Umbilical cord (tissue), 2 donors: ENCODE data around the gene FLOT2. TPM values are rescaled to one million over a fixed set of nuclear protein-coding genes. Genes with fewer than 3 reads are reported as not detected.
"Not testable (repeated sequence)": the region's sequence is repeated elsewhere in the genome, so short reads cannot be mapped to it uniquely, and the experiment has no call there.

Experiments
- DNase-seq: peaks from one replicate; pipeline ENCODE4 v3.0.0-alpha.2; 2015; ENCODE audit warnings: low spot score
- total RNA-seq: library from RNA; depleted of rRNA; stranded (reverse); fragments of >200 nt; gene quantifications from one replicate; pipeline ENCODE4 v1.2.3, GENCODE V29; 2014; ENCODE audit warnings: low replicate concordance; ENCODE audit not compliant: insufficient read depth

Gene FLOT2, protein sequence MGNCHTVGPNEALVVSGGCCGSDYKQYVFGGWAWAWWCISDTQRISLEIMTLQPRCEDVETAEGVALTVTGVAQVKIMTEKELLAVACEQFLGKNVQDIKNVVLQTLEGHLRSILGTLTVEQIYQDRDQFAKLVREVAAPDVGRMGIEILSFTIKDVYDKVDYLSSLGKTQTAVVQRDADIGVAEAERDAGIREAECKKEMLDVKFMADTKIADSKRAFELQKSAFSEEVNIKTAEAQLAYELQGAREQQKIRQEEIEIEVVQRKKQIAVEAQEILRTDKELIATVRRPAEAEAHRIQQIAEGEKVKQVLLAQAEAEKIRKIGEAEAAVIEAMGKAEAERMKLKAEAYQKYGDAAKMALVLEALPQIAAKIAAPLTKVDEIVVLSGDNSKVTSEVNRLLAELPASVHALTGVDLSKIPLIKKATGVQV
- 18.8 TPM for total RNA-seq

DNA sequence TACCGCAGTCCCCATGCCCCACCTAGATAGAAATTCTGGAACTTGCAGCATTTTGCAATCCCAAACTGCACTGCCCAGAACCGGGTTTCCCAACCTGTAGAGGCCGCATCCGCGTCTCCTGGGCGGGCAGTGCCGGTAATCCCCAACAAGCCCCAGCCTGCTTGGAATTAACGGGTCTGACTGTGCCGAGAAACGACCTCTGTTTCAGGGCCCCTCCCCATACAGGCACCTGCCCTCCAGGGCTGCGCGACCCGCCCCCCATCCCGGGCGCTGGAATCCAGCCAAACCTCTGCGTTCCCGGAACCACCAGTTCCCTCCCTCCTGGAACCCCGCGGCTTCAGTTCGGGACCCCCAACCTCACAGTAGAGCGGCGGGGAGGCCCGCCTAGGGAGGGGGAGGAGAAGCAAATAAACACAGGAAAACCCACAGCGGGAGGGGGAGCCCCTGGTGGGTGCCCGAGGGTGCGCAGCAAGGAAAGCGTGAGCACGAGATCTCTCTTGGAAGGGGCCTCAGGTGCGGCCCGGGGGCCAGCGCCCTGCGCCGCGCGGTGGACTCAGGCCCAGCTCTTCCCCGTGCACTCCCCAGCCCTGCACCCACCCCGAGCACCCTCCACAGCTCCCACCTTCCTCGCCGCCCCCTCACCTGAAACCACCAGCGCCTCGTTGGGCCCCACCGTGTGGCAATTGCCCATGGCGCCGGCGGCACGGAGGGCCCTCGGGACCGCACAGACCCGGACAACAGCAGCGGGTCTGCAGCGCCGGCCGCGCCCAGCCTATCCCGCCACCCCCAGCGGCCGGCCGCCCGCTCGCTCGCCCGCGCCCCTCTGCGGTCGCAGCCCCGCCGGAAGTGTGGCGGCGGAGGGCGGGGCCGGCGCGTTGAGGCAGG is at the start of gene FLOT2:
TSS of gene FLOT2 (minus strand) at position 850 of the 885 bp plus-strand sequence. CDS start at position 691, 159 bp downstream.
- peak; percentile 76 for DNase-seq

GRCh38 chr17:28946239-28946638 is 48.7 kb upstream of the FLOT2 start:
- no peak for DNase-seq

DNA sequence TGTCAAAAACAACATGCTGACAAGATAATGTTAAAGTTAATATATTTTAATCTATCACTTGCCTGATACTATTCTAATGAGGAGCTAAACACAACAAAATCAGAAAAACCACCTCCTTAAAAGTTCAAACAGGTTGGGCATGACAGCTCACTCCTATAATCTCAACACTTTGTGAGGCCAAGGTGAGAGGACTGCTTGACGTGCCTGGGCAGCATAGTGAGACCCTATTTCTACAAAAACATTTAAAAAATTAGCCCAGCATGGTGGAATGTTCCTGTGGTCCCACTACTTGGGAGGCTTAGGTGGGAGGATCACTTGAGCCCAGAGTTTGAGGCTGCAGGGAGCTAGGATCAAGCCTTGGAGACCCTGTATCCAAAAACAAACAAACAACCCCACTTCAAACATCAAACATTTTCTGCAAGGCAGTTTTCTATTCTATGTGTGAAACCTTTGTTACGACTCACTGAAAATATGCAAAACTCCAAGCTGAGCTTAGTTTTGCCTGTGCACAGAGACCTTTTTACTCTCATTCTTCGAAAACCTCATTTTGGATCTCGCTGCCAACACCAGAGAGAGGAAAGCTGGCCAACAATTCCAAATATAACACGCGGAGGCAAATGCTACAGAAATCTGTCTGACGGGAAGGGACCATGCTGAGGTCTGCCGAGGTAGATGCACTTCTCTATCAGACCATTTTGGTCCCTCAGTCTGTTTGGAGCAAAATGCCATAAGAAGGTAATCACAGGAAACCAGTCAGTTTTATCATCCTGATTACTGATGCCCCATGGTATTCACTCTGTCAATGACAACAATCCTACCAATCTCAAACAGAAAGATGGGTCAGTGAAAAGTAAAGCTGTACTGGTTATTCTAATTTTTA is 47.6 kb upstream of the FLOT2 start:
- no peak for DNase-seq

- DNase-seq, result no peak
Measured at GRCh38 chr17:28944343-28944742, 46.8 kb upstream of the FLOT2 start.

- DNase-seq, result no peak
Measured at GRCh38 chr17:28942925-28943324, 45.4 kb upstream of the FLOT2 start.

DNA sequence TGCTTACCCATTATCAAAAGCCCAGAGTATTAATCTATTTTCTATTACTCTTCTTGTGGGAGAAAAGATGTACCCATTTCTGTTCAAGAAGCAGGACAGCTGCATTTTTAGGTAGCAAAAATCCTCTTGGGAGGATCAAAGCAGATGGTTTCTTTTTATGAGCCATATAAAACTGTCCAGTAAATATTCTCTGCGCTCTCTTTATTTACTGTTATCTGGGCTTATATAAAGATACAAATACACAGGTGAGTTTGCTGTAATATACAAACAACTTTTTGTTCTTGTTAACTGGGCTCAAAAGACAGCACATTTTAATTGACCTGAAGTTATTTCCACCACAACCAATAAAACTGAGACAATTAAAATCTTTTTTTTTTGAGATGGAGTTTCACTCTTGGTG is 43.7 kb upstream of the FLOT2 start:
- no peak for DNase-seq

DNA sequence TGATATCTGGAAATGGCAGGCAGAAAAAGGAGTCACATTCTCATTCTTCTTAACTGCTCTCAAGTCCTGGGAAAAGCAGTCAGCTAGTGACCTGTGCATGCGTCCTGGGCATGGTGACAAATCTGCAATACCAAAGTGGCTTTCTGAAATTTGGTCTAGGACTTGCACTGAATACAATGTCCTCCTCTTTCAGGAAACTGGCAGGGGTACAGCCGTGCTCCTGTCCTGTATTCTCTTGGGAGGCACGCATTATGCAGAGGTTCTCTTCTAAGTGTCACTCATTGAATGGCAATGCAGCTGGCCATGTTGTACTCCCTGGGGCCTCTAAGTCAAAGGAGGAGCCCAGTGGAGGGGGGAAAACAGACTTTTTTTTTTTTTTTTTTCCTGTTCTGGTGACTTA is 43.1 kb upstream of the FLOT2 start:
- DNase-seq, result no peak

GRCh38 chr17:28940142-28940541 is 42.6 kb upstream of the FLOT2 start:
- DNase-seq, result no peak

- DNase-seq, result no peak
Measured at GRCh38 chr17:28938552-28938951, 41.0 kb upstream of the FLOT2 start.

DNA sequence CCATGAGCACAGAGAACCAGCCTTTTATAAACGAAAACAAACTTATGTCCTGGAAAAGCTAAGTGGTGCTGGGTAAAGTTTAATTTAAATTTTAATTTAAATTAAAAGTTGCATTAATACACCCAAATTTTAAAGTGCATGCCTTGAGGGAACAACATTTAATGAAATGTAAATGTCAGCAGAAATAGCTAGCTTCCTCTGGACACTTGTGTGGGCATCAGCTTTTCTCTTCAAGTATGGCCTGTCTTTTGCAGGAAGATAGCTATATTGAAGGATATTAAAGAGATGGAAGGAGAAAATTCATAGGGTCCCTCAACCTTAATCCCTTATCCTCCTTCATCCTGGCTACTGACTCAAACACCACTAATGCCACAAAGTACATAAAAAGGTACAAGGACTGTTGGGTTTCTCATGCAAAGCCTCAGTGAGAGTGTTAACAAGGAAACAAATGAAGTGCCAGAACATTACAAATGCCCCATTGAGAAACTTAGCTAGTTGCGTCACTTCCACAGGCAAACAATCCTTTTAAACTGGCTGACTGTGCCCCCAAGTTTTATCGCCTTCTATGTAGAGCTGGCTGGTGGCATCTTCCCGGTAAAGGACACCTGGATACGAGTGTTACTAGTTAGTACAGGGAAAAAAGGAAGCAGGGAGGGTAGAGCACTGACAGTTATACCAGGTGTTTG is 39.7 kb upstream of the FLOT2 start:
- no peak for DNase-seq

GRCh38 chr17:28935744-28936460 is 38.4 kb upstream of the FLOT2 start:
- no peak for DNase-seq

DNA sequence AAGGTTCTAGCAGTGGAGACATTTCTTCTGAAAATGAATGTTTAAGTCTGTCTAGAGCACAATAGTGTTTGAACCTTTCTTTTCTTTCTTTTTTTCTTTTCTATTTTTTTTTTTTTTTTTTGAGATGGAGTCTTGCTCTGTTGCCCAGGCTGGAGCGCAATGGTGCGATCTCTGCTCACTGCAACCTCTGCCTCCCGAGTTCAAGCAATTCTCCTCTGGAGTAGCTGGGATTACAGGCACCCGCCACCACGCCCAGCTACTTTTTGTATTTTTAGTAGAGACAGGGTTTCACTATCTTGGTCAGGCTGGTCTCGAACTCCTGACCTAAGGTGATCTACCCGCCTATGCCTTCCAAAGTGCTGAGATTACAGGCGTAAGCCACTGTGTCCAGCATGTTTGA is 37.0 kb upstream of the FLOT2 start:
- not testable (repeated sequence) for DNase-seq

DNA sequence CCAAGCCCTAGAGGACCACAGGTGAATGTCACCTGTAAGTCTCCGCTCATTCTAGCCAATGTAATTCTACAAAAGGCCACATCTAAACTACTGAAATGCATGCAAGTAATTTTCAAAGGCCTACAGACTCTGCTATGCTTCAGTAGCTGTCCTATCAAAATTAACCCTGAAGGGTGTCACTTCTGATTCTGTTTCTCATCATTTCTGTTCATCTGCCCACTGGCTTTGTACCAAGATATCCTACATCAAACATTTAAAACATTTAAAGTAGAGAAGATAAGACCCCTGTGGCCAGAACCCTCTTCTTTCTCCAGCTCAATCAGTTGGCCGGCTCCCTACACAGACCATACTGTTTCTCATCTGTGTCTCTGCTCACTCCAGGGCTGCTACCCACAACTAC is 32.3 kb upstream of the FLOT2 start:
- DNase-seq, result no peak

GRCh38 chr17:28928061-28928460 is 30.5 kb upstream of the FLOT2 start:
- DNase-seq, result no peak

DNA sequence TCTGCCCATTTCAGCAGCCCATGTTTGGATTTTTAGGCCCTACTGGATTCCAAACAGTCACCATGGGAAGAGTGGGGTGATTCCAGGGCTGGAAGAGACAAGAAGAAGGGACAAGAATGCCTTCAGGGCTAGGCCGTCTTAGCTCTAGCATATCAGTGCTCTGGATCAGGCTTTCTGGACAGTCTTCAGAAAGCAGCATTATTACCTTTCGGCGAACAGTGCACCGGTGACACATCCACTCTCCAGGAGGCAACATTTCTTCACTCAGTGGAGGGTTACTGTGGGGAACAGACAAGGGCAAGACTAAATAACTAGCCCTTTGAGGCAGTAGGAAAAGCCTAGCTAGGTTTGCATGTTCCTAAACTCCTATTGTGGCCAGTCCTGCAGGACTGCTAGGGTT is 29.3 kb upstream of the FLOT2 start:
- DNase-seq, result no peak

DNA sequence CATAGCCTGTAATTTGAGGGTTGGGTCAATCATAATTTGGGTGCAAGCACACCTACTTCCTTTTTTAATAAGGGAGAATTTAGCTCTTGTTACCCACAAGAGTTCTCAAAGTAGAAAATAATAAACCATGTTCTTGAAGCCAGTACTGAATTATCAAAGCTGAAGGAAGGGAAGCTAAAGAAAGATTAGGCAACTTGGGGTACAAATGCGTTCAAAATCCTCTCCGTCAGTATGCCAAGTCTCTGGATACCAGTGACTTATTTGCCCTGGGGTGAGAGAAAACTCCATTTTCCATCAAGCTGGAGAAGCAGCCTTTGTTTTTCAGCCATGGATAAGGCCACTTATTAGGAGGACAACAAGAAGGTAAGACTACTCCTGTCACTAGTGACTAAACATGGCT is 28.8 kb upstream of the FLOT2 start:
- DNase-seq, result no peak

DNA sequence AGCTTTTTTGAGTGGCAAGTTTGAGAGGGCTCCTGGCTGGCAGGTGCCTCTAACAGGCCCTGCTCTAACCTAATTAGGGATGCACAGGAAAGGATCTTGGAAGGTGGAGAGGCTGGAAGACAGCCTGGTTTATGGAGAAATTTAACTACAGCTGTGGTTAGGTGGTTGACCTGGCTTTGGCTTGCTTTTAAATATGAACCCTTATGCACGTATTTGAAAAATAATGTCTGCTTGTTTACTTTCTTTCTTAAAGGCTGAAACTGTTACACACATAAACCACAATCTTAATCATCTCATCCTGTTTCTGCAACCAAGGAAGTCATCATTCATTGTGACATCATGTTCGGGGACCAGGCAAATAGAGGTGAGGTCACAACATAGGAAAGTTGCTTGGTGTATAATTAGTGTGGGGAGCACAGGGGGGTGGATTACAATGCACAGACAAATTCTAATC is 28.4 kb upstream of the FLOT2 start:
- no peak for DNase-seq

- DNase-seq, result peak; percentile 85
Measured at GRCh38 chr17:28920201-28920600, 22.7 kb upstream of the FLOT2 start.

DNA sequence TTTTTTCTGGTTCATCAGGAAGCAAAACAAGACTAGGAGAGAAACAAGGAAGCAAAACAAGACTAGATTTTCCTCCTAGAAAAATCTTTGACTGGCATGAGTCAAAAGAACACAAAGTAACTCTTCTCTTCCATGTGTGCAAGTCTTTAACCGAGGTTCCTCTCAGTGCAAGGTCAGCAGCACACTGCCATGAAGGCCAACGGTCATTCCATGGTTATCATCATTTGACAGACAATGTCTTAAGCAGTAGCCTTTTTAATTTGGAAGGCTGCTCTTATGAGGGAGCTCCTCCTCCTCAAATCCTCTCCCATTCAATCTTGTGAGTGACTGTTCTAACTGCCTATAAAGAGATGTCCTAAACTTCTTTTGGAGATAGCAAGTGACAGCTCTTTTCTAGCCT is 20.8 kb upstream of the FLOT2 start:
- DNase-seq, result no peak

GRCh38 chr17:28917465-28917864 is 19.9 kb upstream of the FLOT2 start:
- no peak for DNase-seq
